Karpas-422 (cell line): Measurements from ENCODE around the gene CCNB2. TPM values are rescaled to one million over a fixed set of nuclear protein-coding genes. Genes with fewer than 3 reads are reported as not detected.
"Not testable (repeated sequence)": the region's sequence is repeated elsewhere in the genome, so short reads cannot be mapped to it uniquely, and the experiment has no call there.

Experiments
- DNase-seq: peaks from one replicate; pipeline ENCODE4 v3.0.0-alpha.2; 2015
- H2AFZ ChIP-seq: fragments of 200-600 bp; sonication (generic); 2 replicates; pipeline ENCODE4 v1.6.1; 2014; ENCODE audit warnings: antibody characterized with exemption, low read length, mixed read lengths
- H3K27ac ChIP-seq: fragments of 200-600 bp; sonication (generic); 2 replicates; pipeline ENCODE4 v1.5.1; 2014; ENCODE audit warnings: mild to moderate bottlenecking, low read length, moderate library complexity
- H3K27me3 ChIP-seq: fragments of 200-600 bp; sonication (generic); 2 replicates; pipeline ENCODE4 v1.6.1; 2014; ENCODE audit warnings: low read length, mixed read lengths
- H3K36me3 ChIP-seq: fragments of 200-600 bp; sonication (generic); 2 replicates; pipeline ENCODE4 v1.6.1; 2014; ENCODE audit warnings: low read length, mixed read lengths; ENCODE audit not compliant: insufficient read depth
- H3K4me1 ChIP-seq: fragments of 200-600 bp; sonication (generic); 2 replicates; pipeline ENCODE4 v1.6.1; 2014; ENCODE audit warnings: mild to moderate bottlenecking, low read length, mixed read lengths
- H3K4me2 ChIP-seq: fragments of 200-600 bp; sonication (generic); 2 replicates; pipeline ENCODE4 v1.6.1; 2014; ENCODE audit warnings: low read length, low read depth, mild to moderate bottlenecking; ENCODE audit not compliant: poor library complexity, severe bottlenecking
- H3K4me3 ChIP-seq: fragments of 200-600 bp; sonication (generic); 2 replicates; pipeline ENCODE4 v1.5.1; 2014; ENCODE audit warnings: mild to moderate bottlenecking, antibody characterized with exemption, low read length, mixed read lengths
- H3K79me2 ChIP-seq: fragments of 200-600 bp; sonication (generic); 2 replicates; pipeline ENCODE4 v1.6.1; 2014; ENCODE audit warnings: mild to moderate bottlenecking, low read length, mixed read lengths
- H3K9ac ChIP-seq: fragments of 200-600 bp; sonication (generic); 2 replicates; pipeline ENCODE4 v1.6.0; 2014; ENCODE audit warnings: low read length
- H3K9me2 ChIP-seq: fragments of 200-600 bp; sonication (generic), shearing (Covaris generic); replicated peaks from 2 replicates; pipeline ENCODE4 v1.6.0; 2014; ENCODE audit warnings: mild to moderate bottlenecking, low read length, moderate library complexity; ENCODE audit not compliant: insufficient read depth
- H3K9me3 ChIP-seq: fragments of 300-700, 200-600 bp; sonication (generic); 2 replicates; pipeline ENCODE4 v1.6.1; 2014; ENCODE audit warnings: low read length, mixed read lengths
- H4K20me1 ChIP-seq: fragments of 200-600 bp; sonication (generic); 2 replicates; pipeline ENCODE4 v1.6.1; 2014; ENCODE audit warnings: mild to moderate bottlenecking, antibody characterized with exemption, low read length, low read depth; ENCODE audit not compliant: insufficient read depth
- total RNA-seq: library from RNA; depleted of rRNA; stranded (reverse); fragments of >200 nt; shearing (Covaris generic); gene quantifications from 2 replicates; pipeline ENCODE4 v1.2.3, GENCODE V29; 2014; ENCODE audit warnings: low replicate concordance

The CCNB2 gene
- total RNA-seq, 1 experiment from 2014 or later: 65.2 TPM

DNA sequence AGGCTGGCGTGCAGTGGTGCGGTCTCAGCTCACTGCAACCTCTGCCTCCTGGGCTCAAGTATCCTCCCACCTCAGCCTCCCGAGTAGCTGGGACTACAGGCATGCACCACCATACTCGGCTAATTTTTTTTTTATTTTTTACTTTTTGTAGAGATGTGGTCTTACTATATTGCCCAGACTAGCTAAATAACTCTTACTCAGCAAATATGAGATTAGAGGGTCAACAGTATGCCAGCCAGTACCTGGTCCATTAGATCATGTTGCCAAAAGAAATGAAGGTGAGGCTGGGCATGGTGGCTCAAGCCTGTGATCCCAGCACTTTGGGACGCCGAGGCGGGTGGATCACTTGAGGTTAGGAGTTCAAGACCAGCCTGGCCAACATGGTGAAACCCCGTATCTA lies 57.1 kb downstream of the CCNB2 start:
- not testable (repeated sequence) for H3K9ac ChIP-seq, H3K9me2 ChIP-seq, DNase-seq, H3K27ac ChIP-seq, H3K4me3 ChIP-seq, H3K36me3 ChIP-seq, H3K9me3 ChIP-seq, H3K4me2 ChIP-seq, H3K27me3 ChIP-seq, H4K20me1 ChIP-seq, H2AFZ ChIP-seq, H3K4me1 ChIP-seq, H3K79me2 ChIP-seq

DNA sequence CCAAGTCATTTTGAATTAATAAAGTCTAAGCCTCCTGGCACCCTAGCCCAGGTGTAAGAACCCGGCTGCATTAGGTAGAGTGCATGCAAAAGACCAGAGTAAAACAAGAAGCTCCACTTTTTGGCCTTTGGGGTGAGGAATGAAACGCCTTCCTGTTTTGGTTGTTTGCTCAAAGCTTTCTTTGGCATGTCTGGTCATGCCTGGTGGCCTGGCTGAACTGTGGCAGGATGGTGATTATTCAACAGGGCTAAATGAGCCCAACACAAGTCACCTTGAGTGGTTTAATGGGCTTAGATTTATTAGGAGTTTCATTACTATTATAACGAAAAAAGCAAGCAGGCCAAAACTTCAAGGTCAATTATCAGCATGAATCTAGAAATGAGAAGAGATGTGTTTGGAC lies 60.8 kb downstream of the CCNB2 start:
- Histone ChIP-seq H3K4me1 (no peaks in the 10 kb centered on the region), H3K36me3 (no peaks in the 10 kb centered on the region), H3K9me3 (no peaks in the 10 kb centered on the region), H2AFZ (no peak overlapping the region), H3K9me2 (no peaks in the 10 kb centered on the region), H3K79me2 (no peaks in the 10 kb centered on the region), H3K4me3 (no peak overlapping the region), H3K27me3 (no peaks in the 10 kb centered on the region), H3K4me2 (no peak overlapping the region), H3K27ac (no peak overlapping the region), H4K20me1 (no peaks in the 10 kb centered on the region), H3K9ac (no peak overlapping the region)
- DNase-seq: no peak

DNA sequence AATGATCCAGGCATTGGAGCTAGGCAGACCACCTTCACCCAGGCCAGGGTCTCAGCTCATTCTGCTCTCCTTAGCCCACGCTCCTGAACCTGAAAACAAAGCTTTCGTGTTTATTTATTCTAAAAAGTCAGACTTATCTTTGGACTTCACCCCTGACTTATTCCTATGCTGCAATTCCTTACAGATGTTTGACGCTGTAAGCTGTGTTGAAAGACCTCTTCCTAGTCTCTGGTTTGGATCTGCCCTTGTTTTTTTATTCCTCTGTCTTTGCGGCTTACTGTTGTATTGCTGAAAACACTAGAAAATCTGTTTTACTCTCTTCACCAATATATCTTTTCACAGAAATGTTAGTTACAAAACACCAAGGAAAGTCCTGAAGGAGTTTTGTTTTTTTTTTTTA lies 61.2 kb downstream of the CCNB2 start:
- Histone ChIP-seq H3K79me2 (no peaks in the 10 kb centered on the region), H4K20me1 (no peaks in the 10 kb centered on the region), H3K4me2 (no peak overlapping the region), H3K4me3 (no peak overlapping the region), H3K27ac (no peak overlapping the region), H3K4me1 (no peaks in the 10 kb centered on the region), H3K27me3 (no peaks in the 10 kb centered on the region), H3K9me3 (no peaks in the 10 kb centered on the region), H2AFZ (no peak overlapping the region), H3K9ac (no peak overlapping the region), H3K9me2 (no peaks in the 10 kb centered on the region), H3K36me3 (no peaks in the 10 kb centered on the region)
- no peak for DNase-seq

DNA sequence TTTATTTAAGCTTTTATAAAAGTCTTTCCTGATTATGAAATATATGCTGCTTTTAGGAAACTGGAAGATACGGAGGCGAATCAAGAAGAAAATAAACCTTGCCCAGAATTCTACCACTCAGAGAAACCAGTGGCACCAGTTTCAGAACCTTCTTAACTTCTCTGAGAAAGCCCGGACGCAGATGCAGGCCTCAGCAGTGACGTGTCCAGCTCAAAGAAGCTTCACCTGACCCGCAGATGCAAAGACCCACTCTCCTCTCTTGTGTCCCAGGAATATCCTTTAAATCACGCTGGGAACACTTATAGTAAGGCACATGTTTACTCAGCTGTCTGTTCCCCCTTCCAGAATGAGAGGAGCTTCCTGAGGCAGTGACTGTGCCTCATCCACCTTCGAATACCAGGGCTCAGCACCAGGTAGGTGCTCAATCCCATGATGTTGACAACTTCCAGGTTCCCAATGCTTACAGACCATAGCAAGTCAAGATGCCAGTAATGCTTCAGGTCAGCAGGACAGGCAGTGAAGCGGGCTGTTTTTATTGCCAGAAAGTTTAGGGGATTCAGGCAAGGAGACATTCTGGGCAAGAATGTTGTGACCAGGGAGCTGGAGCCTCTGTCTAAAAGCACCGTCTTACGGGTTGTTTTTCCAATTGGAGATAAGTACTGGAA lies 61.8 kb downstream of the CCNB2 start:
- no peak overlapping the region for H3K27ac ChIP-seq
- no peaks in the 10 kb centered on the region for H3K27me3 ChIP-seq
- H4K20me1 ChIP-seq: no peaks in the 10 kb centered on the region
- H3K9me3 ChIP-seq: no peaks in the 10 kb centered on the region
- no peaks in the 10 kb centered on the region for H3K4me1 ChIP-seq
- H3K4me3 ChIP-seq: no peak overlapping the region
- no peak for DNase-seq
- no peaks in the 10 kb centered on the region for H3K36me3 ChIP-seq
- no peak overlapping the region for H3K9ac ChIP-seq
- no peak overlapping the region for H3K4me2 ChIP-seq
- H3K79me2 ChIP-seq: no peaks in the 10 kb centered on the region
- H2AFZ ChIP-seq: no peak overlapping the region
- H3K9me2 ChIP-seq: no peaks in the 10 kb centered on the region

DNA sequence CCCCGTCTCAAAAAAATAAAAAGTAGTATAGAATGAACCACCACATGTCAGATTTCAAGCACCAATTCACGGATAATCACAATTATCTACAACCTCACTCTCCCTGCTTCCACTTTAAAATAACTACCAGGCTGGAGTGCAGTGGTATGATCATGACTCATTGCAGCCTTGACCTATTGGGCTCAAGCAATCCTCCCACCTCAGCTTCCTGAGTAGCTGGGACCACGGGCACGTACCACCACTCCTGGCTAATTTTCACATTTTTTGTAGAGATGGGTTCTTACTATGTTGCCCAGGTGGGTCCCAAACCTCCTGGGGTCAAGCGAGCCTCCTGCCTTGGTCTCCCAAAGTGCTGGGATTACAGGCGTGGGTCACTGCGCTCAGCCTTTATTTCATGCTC lies 63.6 kb downstream of the CCNB2 start:
- Histone ChIP-seq H3K9me2 (no peaks in the 10 kb centered on the region), H4K20me1 (no peaks in the 10 kb centered on the region), H3K27me3 (no peaks in the 10 kb centered on the region), H3K4me2 (no peak overlapping the region), H2AFZ (no peak overlapping the region), H3K4me1 (no peaks in the 10 kb centered on the region), H3K9ac (no peak overlapping the region), H3K27ac (no peak overlapping the region), H3K4me3 (no peak overlapping the region), H3K36me3 (no peaks in the 10 kb centered on the region), H3K79me2 (no peaks in the 10 kb centered on the region), H3K9me3 (no peaks in the 10 kb centered on the region)
- DNase-seq: no peak

DNA sequence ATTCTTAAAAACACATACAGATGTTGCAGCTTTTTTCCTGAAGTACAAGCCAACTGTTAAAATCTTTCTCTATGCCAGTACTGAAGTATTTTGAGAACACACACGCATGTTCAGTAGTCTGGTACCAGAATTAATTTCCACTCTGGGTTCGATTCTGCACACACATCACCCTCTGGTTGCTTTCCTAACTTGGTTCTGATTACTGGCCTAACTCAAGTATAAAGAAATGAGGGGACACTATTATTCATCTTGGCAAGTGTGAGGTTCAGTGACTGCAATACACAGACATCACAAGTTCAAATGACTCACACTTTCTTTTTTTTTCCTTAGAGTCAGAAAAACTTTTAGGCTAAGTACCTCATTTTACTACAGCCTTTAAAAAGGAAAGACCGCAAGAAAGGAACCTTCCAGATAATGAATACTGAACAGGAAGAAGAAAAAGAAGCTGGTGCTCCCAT lies 64.3 kb downstream of the CCNB2 start:
- Histone ChIP-seq H3K9ac (no peak overlapping the region), H4K20me1 (no peaks in the 10 kb centered on the region), H3K4me3 (no peak overlapping the region)

DNA sequence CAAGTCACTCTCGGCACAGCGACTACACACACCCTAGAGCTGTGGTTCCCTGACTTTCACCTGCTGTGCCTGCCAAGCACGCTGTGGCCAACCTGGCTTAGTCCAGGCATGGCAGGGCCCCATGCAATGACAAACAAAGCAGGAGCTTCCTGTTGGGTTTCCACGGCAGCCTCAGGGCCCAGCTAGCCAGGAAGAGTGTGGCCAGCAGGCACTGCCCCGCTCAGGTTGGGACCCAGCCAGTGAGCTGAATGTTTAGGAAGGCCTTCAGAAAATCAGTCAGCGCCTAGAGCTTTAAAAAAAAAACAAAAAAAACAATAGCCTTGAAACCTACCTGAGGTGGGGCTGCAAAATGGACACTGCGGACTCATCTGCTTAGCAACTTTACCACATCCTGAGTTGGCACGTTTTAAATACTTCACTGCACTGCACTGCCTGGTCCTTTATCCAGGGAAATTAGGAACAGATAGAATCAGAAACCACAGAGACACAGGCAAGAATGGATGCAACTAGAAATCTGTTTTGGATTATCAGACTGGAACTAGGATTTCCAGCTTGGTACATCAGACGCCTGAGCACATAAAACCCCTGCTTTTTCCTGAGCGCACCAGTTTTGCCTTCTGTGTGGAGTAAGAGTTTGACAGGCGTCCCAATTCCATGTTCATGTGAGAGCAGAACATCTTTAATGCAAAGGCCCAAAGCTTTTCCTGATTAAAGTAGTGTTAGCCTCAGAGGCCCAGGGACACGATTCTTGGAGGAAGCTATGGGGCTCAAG lies 65.5 kb downstream of the CCNB2 start:
- Histone ChIP-seq H3K4me3 (no peak overlapping the region), H3K9ac (no peak overlapping the region), H3K9me2 (no peaks in the 10 kb centered on the region), H3K9me3 (no peaks in the 10 kb centered on the region), H3K4me2 (no peak overlapping the region), H3K27me3 (no peaks in the 10 kb centered on the region), H3K36me3 (no peaks in the 10 kb centered on the region), H3K4me1 (no peaks in the 10 kb centered on the region), H3K79me2 (no peaks in the 10 kb centered on the region), H3K27ac (no peak overlapping the region), H2AFZ (no peak overlapping the region), H4K20me1 (no peaks in the 10 kb centered on the region)
- DNase-seq: no peak

More for the DNA sequence above, 64.3 kb downstream of the CCNB2 start:
- no peak overlapping the region for H3K27ac ChIP-seq
- no peak overlapping the region for H3K4me2 ChIP-seq
- H3K79me2 ChIP-seq: no peaks in the 10 kb centered on the region
- H3K27me3 ChIP-seq: no peaks in the 10 kb centered on the region
- H3K4me1 ChIP-seq: no peaks in the 10 kb centered on the region
- no peak for DNase-seq
- H2AFZ ChIP-seq: no peak overlapping the region
- H3K9me3 ChIP-seq: no peaks in the 10 kb centered on the region
- H3K9me2 ChIP-seq: no peaks in the 10 kb centered on the region
- H3K36me3 ChIP-seq: no peaks in the 10 kb centered on the region

DNA sequence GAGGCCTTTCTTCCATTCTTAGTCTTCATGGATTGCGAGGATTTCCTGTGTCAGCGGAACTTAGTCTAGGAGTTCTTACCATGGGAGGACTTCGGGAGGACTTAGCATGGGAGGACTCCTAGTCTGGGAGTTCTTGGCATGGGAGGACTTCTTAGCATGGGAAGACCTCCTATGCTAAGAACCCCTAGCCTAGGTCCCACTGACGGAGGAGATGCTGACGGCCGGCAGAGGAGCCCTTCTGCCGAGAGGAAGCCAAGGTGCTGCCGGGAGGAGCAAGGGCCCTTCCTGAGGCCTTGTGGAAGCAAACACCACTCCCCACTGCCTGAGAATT lies 66.1 kb downstream of the CCNB2 start:
- Histone ChIP-seq H3K9ac (no peak overlapping the region), H4K20me1 (no peaks in the 10 kb centered on the region), H3K36me3 (no peaks in the 10 kb centered on the region), H3K4me3 (no peak overlapping the region), H3K79me2 (no peaks in the 10 kb centered on the region), H3K9me2 (no peaks in the 10 kb centered on the region), H3K4me1 (no peaks in the 10 kb centered on the region), H3K9me3 (no peaks in the 10 kb centered on the region), H2AFZ (no peak overlapping the region), H3K27ac (no peak overlapping the region), H3K4me2 (no peak overlapping the region), H3K27me3 (no peaks in the 10 kb centered on the region)
- no peak for DNase-seq
